ENCODE data around the gene CLCN2. TPM values are rescaled to one million over a fixed set of nuclear protein-coding genes. Genes with fewer than 3 reads are reported as not detected.

CLCN2 gene
- total and polyA plus RNA-seq, 10 donors = 1.6 to 6.4 (median 3.7) TPM

GRCh38 chr3:184345317-184346144, 15.9 kb downstream of the CLCN2 start:
- no peaks in the 10 kb centered on the region for H3K27me3 ChIP-seq (replicated peaks in 1 of 7)
- H3K27ac ChIP-seq = peak overlapping the region in 5 of 8 donors; percentile 28 to 54 (median 37)
- peak in 8 of 11 experiments; percentile 19 to 63 (median 42) for TF ChIP-seq CTCF (IDR thresholded peaks at IDR 0.05 in 8 of 11, conservative IDR thresholded peaks at IDR 0.05 in 3 of 11)
- no peak for TF ChIP-seq POLR2A (IDR thresholded peaks at IDR 0.05)
- TF ChIP-seq POLR2AphosphoS5 (IDR thresholded peaks at IDR 0.05) = peak in 2 of 3 donors; percentile 35 to 53
- H3K9me3 ChIP-seq = no peaks in the 10 kb centered on the region
- H3K36me3 ChIP-seq = peaks cover 0 to 43% (median 24%) of the 10 kb centered on the region in 6 donors
- intact Hi-C loops (cut with DNase I; ENCODE audit: low total_unique reads) = no loop called here
- peaks cover 0 to 19% (median 10%) of the 10 kb centered on the region in 6 donors for H3K4me1 ChIP-seq
- H3K4me3 ChIP-seq = no peak overlapping the region
- DNase-seq = no peak
- WGBS, 5 donors = 52 to 66% (median 61%) methylated on average over 14 of the region's 14 CpGs

GRCh38 chr3:184344579-184345316, 16.7 kb downstream of the CLCN2 start:
- Histone ChIP-seq H3K4me3 (no peak overlapping the region), H3K4me1 (peaks cover 0 to 21% (median 10%) of the 10 kb centered on the region in 6 donors), H3K9me3 (no peaks in the 10 kb centered on the region), H3K27me3 (replicated peaks in 1 of 7) (no peaks in the 10 kb centered on the region), H3K27ac (peak overlapping the region in 4 of 8 donors; percentile 28 to 54 (median 34)), H3K36me3 (peaks cover 0 to 44% (median 24%) of the 10 kb centered on the region in 6 donors)
- intact Hi-C loops (cut with DNase I; ENCODE audit: low total_unique reads) = no loop called here
- TF ChIP-seq POLR2AphosphoS5 (IDR thresholded peaks at IDR 0.05) = peak in 1 of 3 donors; percentile 40
- no peak for TF ChIP-seq CTCF (IDR thresholded peaks at IDR 0.05 in 8 of 11, conservative IDR thresholded peaks at IDR 0.05 in 3 of 11)
- 83 to 93% (median 91%) methylated on average over 14 to 24 of the region's 24 CpGs for WGBS, 5 donors
- no peak for DNase-seq

DNA sequence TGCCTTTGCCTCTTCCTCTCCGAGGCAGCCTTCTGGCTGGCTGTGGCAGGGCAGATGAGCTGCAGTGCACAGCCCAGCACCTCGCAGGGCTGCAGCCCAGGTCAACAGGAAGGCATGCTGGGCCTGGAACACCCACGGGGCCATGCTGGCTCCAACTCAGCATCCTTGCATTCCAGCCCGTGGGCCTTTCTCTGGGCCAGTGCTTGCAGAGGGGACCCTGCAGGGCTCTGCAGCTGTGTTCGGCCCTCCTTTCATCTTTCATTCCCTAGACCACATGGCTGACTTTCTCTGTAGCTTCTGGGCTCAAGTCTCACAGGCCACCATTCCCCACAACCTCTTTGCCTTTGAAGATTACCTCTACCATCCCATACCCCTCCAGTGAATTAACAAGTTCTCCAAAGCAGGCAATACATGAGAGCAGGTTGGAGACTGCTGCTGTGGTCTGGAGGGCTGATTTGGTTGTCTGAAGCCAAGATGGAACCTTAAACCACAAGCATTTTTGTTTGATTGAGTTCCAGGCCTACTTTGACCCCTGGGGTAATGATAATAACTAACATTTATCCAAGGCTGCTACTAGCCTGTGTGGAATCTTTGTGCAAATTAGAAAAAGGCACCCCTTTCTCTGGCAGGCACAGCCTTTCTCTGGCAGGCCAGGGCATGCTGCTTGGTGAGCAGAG, 18.1 kb downstream of the CLCN2 start:
- Histone ChIP-seq H3K27me3 (replicated peaks in 1 of 7) (peaks cover 0 to 4% (median 0%) of the 10 kb centered on the region in 7 donors), H3K36me3 (peaks cover 0 to 48% (median 24%) of the 10 kb centered on the region in 6 donors), H3K9me3 (no peaks in the 10 kb centered on the region), H3K27ac (no peak overlapping the region), H3K4me1 (peaks cover 0 to 29% (median 15%) of the 10 kb centered on the region in 6 donors), H3K4me3 (no peak overlapping the region)
- TF ChIP-seq CTCF (IDR thresholded peaks at IDR 0.05 in 8 of 11, conservative IDR thresholded peaks at IDR 0.05 in 3 of 11) = no peak
- TF ChIP-seq POLR2A (IDR thresholded peaks at IDR 0.05) = no peak
- TF ChIP-seq POLR2AphosphoS5 (IDR thresholded peaks at IDR 0.05) = no peak
- 83 to 95% (median 88%) methylated on average over 5 of the region's 5 CpGs for WGBS, 5 donors
- intact Hi-C loops (cut with DNase I; ENCODE audit: low total_unique reads) = no loop called here
- no peak for DNase-seq

All from spleen (tissue), 11 donors.